A673 (cell line): ENCODE data around the gene FAM120B. TPM values are rescaled to one million over a fixed set of nuclear protein-coding genes. Genes with fewer than 3 reads are reported as not detected.
A peak's percentile ranks its signal among the peaks of the same experiment; 100 is the strongest.

Experiments used
- BruUV-seq: library from RNA; stranded (reverse); fragments of 400-500 nt; replicated peaks from 2 replicates; lab custom pipeline; 2021; lab: Mats Ljungman, UMichigan
- CTCF ChIA-PET: fragments of 300-600 bp; sonication (Branson Sonifier 250); formaldehyde crosslinking; loops from one replicate; lab custom pipeline; 2022; ENCODE audit warnings: antibody characterized with exemption; lab: Charles Lee
- POLR2A ChIA-PET: fragments of 300-600 bp; sonication (Branson Sonifier 250); formaldehyde crosslinking; loops from one replicate; lab custom pipeline; 2022; ENCODE audit warnings: antibody characterized with exemption; ENCODE audit not compliant: low non-redundant PET; lab: Charles Lee
- DNase-seq: peaks from one replicate; pipeline ENCODE4 v3.0.0-alpha.2; 2015; ENCODE audit warnings: low spot score
- H3K27ac ChIP-seq: fragments of 200-600 bp; sonication (generic); 2 replicates; pipeline ENCODE4 v1.5.1; 2016; ENCODE audit warnings: mixed run types, low read depth, mild to moderate bottlenecking, mixed read lengths, antibody characterized with exemption, low read length; ENCODE audit not compliant: poor library complexity, severe bottlenecking
- H3K27me3 ChIP-seq: fragments of 200-600 bp; sonication (generic); replicated peaks from 2 replicates; pipeline ENCODE4 v1.6.1; 2017; ENCODE audit warnings: mixed run types, low read depth, mild to moderate bottlenecking, mixed read lengths, antibody characterized with exemption, low read length; ENCODE audit not compliant: insufficient read depth, poor library complexity
- H3K36me3 ChIP-seq: fragments of 200-600 bp; sonication (generic); 2 replicates; pipeline ENCODE4 v1.6.1; 2016; ENCODE audit warnings: mixed run types, mild to moderate bottlenecking, mixed read lengths, antibody characterized with exemption, low read length; ENCODE audit not compliant: insufficient read depth, poor library complexity, severe bottlenecking
- H3K4me1 ChIP-seq: fragments of 200-600 bp; sonication (generic); 2 replicates; pipeline ENCODE4 v1.6.1; 2017; ENCODE audit warnings: mixed run types, mild to moderate bottlenecking, mixed read lengths, antibody characterized with exemption, low read length; ENCODE audit not compliant: insufficient read depth, poor library complexity, severe bottlenecking
- H3K4me3 ChIP-seq: fragments of 200-600 bp; sonication (generic); 2 replicates; pipeline ENCODE4 v1.5.1; 2016; ENCODE audit warnings: low read depth, mixed run types, mild to moderate bottlenecking, mixed read lengths, low read length; ENCODE audit not compliant: poor library complexity, severe bottlenecking
- H3K9me3 ChIP-seq: fragments of 200-600 bp; sonication (generic); 2 replicates; pipeline ENCODE4 v1.6.1; 2016; ENCODE audit warnings: mixed run types, low read depth, mild to moderate bottlenecking, mixed read lengths, antibody characterized with exemption, low read length; ENCODE audit not compliant: poor library complexity, severe bottlenecking
- CTCF ChIP-seq: fragments of 300-800, 200-600 bp; sonication (generic); conservative IDR thresholded peaks from 2 replicates; pipeline ENCODE4 v1.5.1; 2017; ENCODE audit warnings: low read depth, mild to moderate bottlenecking, antibody characterized with exemption, low read length, moderate library complexity, mixed read lengths
- EZH2 ChIP-seq: fragments of 200-600 bp; sonication (generic); IDR thresholded peaks from 2 replicates; pipeline ENCODE4 v1.6.1; 2017; ENCODE audit warnings: borderline replicate concordance, low read depth, mild to moderate bottlenecking, mixed read lengths, antibody characterized with exemption, low read length; ENCODE audit not compliant: poor library complexity, severe bottlenecking
- intact Hi-C: fragments of 100-400 bp; cut with micrococcal nuclease; formaldehyde crosslinking; loops from one replicate; pipeline ENCODE4 v1.10.0; 2022; ENCODE audit not compliant: unreplicated experiment
- total RNA-seq: library from RNA; stranded (reverse); gene quantifications from 2 replicates; pipeline ENCODE4 v1.2.3, GENCODE V29; 2021

The FAM120B gene
- total RNA-seq, 1 experiment from 2014 or later = 31.6 TPM

GRCh38 chr6:170438402-170438753 is 131.8 kb downstream of the FAM120B start:
- BruUV-seq = no TSS peak
- POLR2A ChIA-PET = no interaction called here
- no peak overlapping the region for H3K27ac ChIP-seq

GRCh38 chr6:170438861-170439260 is 132.3 kb downstream of the FAM120B start:
- H3K36me3 ChIP-seq = no peaks in the 10 kb centered on the region
- no peak overlapping the region for H3K27ac ChIP-seq
- intact Hi-C loops = no loop called here
- H3K27me3 ChIP-seq = no peaks in the 10 kb centered on the region
- DNase-seq = no peak
- H3K9me3 ChIP-seq = no peaks in the 10 kb centered on the region
- CTCF ChIA-PET = no interaction called here
- H3K4me1 ChIP-seq = no peaks in the 10 kb centered on the region
- no TSS peak for BruUV-seq
- POLR2A ChIA-PET = no interaction called here
- no peak overlapping the region for H3K4me3 ChIP-seq
- TF ChIP-seq EZH2 (no peak), CTCF (no peak)

More at GRCh38 chr6:170438402-170438753, 131.8 kb downstream of the FAM120B start:
- peak overlapping the region; percentile 21 for H3K4me3 ChIP-seq
- H3K36me3 ChIP-seq = no peaks in the 10 kb centered on the region
- H3K27me3 ChIP-seq = no peaks in the 10 kb centered on the region
- CTCF ChIA-PET = no interaction called here
- TF ChIP-seq CTCF (no peak), EZH2 (no peak)
- H3K4me1 ChIP-seq = no peaks in the 10 kb centered on the region
- peak; percentile 86 for DNase-seq
- no peaks in the 10 kb centered on the region for H3K9me3 ChIP-seq
- intact Hi-C loops = no loop called here

GRCh38 chr6:170439366-170440361 is 133.1 kb downstream of the FAM120B start:
- BruUV-seq = no TSS peak
- Histone ChIP-seq H3K27ac (no peak overlapping the region), H3K9me3 (no peaks in the 10 kb centered on the region), H3K36me3 (no peaks in the 10 kb centered on the region), H3K4me3 (no peak overlapping the region), H3K27me3 (no peaks in the 10 kb centered on the region), H3K4me1 (no peaks in the 10 kb centered on the region)
- TF ChIP-seq CTCF = no peak
- TF ChIP-seq EZH2 = no peak
- POLR2A ChIA-PET = no interaction called here
- CTCF ChIA-PET = no interaction called here
- intact Hi-C loops = no loop called here
- DNase-seq = no peak
